Left ventricle myocardium superior (tissue), 1 donor: ENCODE measurements around the gene ANKZF1. TPM values are rescaled to one million over a fixed set of nuclear protein-coding genes. Genes with fewer than 3 reads are reported as not detected.
A peak's percentile ranks its signal among the peaks of the same experiment; 100 is the strongest.
"Not testable (repeated sequence)": the region's sequence is repeated elsewhere in the genome, so short reads cannot be mapped to it uniquely, and the experiment has no call there.

Source experiments
- ATAC-seq: fragments of 200-7000 bp; cut with Tn5 transposase; one replicate; pipeline ENCODE4 v1.9.1; 2020; ENCODE audit warnings: mild to moderate bottlenecking, moderate library complexity
- DNase-seq: peaks from one replicate; pipeline ENCODE4 v3.0.0-alpha.2; 2020
- intact Hi-C: fragments of 100-400 bp; cut with micrococcal nuclease; formaldehyde crosslinking; loops from one replicate; pipeline ENCODE4 v1.11.0; 2022
- total RNA-seq: library from RNA; stranded (reverse); fragmentation: NEBNext Ultra II Directional; extraction: Animal tissue kit (Norgen Biotek cat#: 25700); gene quantifications from one replicate; pipeline ENCODE4 v1.2.1, GENCODE V29; 2021
- donor health status: DM: no; HTN: yes; CAD: no; lungs with severe emphysema.

The ANKZF1 gene
- total RNA-seq, 1 donor from 2014 or later, result 30.4 TPM

- ATAC-seq (no peak), DNase-seq (no peak)
- intact Hi-C loops, result no loop called here
Measured at GRCh38 chr2:219252084-219252483, 22.5 kb downstream of the ANKZF1 start.

- ATAC-seq (no peak), DNase-seq (no peak)
- intact Hi-C loops, result no loop called here
Measured at GRCh38 chr2:219252570-219252899, 22.9 kb downstream of the ANKZF1 start.

GRCh38 chr2:219252900-219253752, 23.5 kb downstream of the ANKZF1 start, which contains the start of gene TUBA4B:
TSS of gene TUBA4B (plus strand) at chr2:219253243. CDS start at chr2:219253408, 165 bp downstream.
- intact Hi-C loops, result no loop called here

GRCh38 chr2:219253753-219254589, 24.4 kb downstream of the ANKZF1 start, which contains the start of gene TUBA4A:
TSS of gene TUBA4A (minus strand) at chr2:219253918. CDS start at chr2:219253858, 60 bp downstream.
- ATAC-seq (peak; percentile 93), DNase-seq (peak; percentile 94)
- intact Hi-C loops, result no loop called here

More at GRCh38 chr2:219252900-219253752, 23.5 kb downstream of the ANKZF1 start, which contains the start of gene TUBA4B:
- DNase-seq, result peak; percentile 59
- ATAC-seq, result peak; percentile 53

- no peak for DNase-seq
- intact Hi-C loops, result no loop called here
- ATAC-seq, result peak; percentile 22
Measured at GRCh38 chr2:219254590-219255201, 25.1 kb downstream of the ANKZF1 start.

DNA sequence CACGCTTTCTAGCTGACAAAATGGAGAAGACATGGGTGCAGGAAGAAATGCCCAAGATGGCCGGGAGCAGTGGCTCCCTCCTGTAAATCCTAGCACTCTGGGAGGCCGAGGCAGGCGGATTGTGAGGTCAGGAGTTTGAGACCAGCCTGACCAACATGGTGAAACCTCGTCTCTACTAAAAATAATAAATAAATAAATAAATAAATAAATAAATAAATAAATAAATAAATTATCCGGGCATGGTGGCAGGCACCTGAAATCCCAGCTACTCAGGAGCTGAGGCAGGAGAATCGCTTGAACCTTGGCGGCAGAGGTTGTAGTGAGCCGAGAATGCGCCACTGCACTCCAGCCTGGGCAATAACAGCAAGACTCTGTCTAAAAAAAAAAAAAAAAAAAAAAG, 29.3 kb downstream of the ANKZF1 start:
- intact Hi-C loops, ATAC-seq, DNase-seq: not testable (repeated sequence)

GRCh38 chr2:219261024-219261855, 31.6 kb downstream of the ANKZF1 start:
- DNase-seq (no peak), ATAC-seq (no peak)
- intact Hi-C loops, result no loop called here

GRCh38 chr2:219266232-219266631, 36.6 kb downstream of the ANKZF1 start:
- DNase-seq (no peak), ATAC-seq (no peak)
- intact Hi-C loops, result no loop called here

DNA sequence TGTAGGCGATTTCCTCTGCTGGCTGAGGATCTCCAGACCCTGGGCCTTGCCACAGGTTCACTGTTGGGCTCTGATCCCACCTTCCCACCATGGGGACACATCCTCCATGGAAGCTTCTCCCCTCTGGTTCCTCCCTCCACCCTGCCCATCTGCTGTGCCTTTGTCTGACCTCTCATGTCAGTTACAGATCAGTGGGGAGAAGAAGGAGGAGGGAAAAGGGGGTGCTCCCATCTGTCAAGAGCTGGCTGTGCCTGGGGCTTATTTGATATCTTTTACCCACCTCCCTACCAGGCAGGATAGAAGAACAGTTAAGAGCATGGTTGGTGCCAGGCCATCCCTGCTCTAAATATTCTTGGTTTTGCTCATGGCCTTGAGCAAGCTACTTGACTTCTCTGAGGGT, 37.3 kb downstream of the ANKZF1 start:
- DNase-seq (no peak), ATAC-seq (no peak)
- intact Hi-C loops, result no loop called here

DNA sequence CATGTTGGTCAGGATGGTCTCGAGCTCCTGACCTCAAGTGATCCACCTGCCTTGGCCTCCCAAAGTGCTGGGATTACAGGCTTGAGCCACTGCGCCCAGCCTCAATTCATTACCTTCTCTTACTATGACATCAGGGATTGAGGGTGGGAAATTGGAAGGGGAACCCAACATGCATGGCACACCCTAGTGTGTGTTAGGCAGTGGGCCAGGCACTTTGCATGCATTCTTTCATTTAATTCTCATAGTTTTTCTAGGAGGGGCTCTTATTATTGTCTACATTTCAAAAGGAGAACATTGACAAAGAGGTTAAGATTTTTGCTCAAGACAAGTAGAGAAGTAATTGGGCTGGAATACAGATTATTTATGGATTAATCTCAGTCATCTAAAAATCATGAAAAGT, 38.7 kb downstream of the ANKZF1 start:
- DNase-seq, result no peak
- no peak for ATAC-seq
- intact Hi-C loops, result no loop called here

DNA sequence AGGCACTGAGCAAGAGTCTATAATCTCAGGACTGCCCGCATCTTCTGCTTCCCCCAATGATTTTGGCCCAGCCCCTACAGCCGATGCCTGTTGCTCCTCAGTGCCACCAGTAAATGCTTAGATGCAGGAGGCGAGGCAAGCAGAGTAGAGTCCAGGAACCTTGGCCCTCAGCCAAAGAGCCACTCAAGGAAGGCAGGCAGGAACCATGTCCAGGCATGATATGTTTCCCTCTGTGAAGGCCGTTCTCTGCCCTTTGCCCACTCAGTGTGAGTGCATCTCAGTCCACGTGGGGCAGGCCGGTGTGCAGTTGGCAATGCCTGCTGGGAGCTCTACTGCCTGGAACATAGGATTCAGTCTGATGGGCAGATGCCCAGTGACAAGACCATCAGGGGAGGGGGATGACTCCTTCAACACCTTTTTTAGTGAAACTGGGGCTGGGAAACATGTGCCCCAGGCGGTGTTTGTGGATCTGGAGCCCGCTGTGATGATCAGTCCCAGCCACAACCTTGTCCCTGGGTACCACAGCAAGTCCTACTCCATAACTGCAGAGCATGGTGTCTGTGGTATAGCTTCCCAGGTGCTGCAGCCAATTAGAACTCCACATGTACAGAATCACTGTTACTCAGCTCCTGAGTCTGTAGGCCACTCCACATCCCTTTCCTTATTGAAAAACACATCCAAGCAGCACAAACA, 39.9 kb downstream of the ANKZF1 start:
- intact Hi-C loops, result no loop called here
- peak; percentile 72 for ATAC-seq
- peak; percentile 49 for DNase-seq

DNA sequence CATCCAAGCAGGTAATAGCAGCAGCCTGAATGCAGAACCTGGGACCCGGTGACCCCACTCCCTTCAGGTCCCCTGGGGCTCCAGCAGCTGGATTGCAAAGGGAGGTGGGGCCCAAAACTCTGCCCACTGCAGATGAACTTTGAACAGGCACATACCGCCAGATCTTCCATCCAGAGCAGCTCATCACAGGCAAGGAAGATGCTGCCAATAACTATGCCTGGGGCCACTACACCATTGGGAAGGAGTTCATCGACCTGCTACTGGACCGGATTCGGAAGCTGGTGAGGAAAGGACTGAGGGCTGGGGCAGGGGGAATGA, 40.4 kb downstream of the ANKZF1 start:
- intact Hi-C loops, result no loop called here
- DNase-seq, result no peak
- no peak for ATAC-seq

DNA sequence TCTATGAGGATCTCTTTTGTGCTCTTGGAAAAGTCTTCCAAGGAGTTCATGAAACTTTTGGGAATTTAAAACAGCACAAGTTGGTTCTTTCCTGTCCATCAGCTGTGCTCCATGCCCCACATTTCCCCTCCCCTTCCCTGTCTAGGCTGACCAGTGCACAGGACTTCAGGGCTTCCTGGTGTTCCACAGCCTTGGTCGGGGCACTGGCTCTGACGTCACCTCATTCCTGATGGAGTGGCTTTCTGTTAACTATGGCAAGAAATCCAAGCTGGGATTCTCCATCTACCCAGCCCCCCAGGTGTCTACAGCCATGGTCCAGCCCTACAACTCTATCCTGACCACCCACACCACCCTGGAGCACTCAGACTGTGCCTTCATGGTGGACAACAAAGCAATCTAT, 41.4 kb downstream of the ANKZF1 start:
- ATAC-seq (no peak), DNase-seq (no peak)
- intact Hi-C loops, result no loop called here

GRCh38 chr2:219272356-219272755, 42.8 kb downstream of the ANKZF1 start:
- DNase-seq (no peak), ATAC-seq (no peak)
- intact Hi-C loops, result no loop called here

GRCh38 chr2:219272995-219273394, 43.4 kb downstream of the ANKZF1 start:
- no peak for DNase-seq
- no peak for ATAC-seq
- intact Hi-C loops, result no loop called here

DNA sequence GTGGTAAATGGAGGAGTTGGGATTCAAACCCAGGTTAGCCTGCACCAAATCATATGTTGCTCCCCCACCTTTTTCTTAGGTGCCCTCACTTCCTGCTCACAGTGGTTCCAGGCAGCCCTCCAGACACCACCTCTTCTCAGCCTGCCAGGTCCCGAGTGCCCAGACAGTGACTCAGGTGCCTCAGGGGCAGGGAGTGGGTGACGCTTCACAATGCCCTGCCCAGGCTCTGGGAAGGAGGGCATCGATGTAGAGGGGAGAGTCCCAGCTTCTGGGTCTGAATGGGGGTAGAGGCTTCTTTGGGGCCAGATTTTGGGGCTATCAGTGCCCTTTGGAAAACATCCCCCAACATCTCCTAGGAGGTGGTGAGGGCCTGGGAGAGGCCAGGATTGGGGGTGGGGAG, 44.3 kb downstream of the ANKZF1 start:
- intact Hi-C loops, result no loop called here
- DNase-seq (no peak), ATAC-seq (no peak)

GRCh38 chr2:219274361-219274921, 44.8 kb downstream of the ANKZF1 start:
- ATAC-seq (peak; percentile 49), DNase-seq (no peak)
- intact Hi-C loops, result no loop called here
